ENCODE measurements around the gene AP2M1. TPM values are rescaled to one million over a fixed set of nuclear protein-coding genes. Genes with fewer than 3 reads are reported as not detected.

Gene AP2M1
- total and polyA plus RNA-seq, 2 donors (not counting 1 experiment from before 2014, with no cell fraction given) = 430 to 746 TPM

DNA sequence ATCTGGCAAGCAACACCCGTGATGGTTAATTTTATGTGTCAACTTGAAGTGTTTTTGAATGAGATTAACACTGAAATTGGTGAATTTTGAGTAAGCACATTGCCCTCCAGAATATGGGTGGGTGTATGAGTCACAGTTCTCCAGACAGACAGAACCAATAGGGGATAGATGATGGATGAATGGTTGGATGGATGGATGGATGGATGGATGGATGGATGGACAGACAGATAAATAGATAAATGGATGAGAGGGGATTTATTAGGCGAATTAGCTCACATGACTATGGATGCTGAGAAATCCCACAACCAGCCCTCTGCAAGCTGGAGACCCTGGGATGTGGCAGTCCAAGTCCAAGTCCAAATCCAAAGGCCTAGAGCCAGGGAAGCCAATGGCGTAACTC, 49.3 kb downstream of the AP2M1 start:
- H3K9ac ChIP-seq (ENCODE audit: insufficient read depth, low read length) = no peak overlapping the region
- no peak for DNase-seq (ENCODE audit: low read depth in 2 of 2)
- H3K27me3 ChIP-seq (ENCODE audit: control insufficient read depth, insufficient read depth, low read length) = peaks cover 13% of the 10 kb centered on the region
- H2AFZ ChIP-seq (ENCODE audit: low read length) = no peak overlapping the region
- H3K79me2 ChIP-seq (ENCODE audit: control insufficient read depth, insufficient read depth, low read length) = no peaks in the 10 kb centered on the region
- H3K36me3 ChIP-seq (ENCODE audit: control insufficient read depth, insufficient read depth, low read length) = no peaks in the 10 kb centered on the region
- no peak overlapping the region for H3K4me3 ChIP-seq (replicated peaks in 1 of 4; ENCODE audit: control extremely low read depth in 1 of 4, insufficient read depth in 1 of 4, low read depth in 3 of 4, low read length in 4 of 4)
- H3K4me2 ChIP-seq (ENCODE audit: extremely low read depth, insufficient read depth, low read length) = no peak overlapping the region
- no peaks in the 10 kb centered on the region for H4K20me1 ChIP-seq (ENCODE audit: control insufficient read depth, extremely low read depth, insufficient read depth, low read length)
- H3K4me1 ChIP-seq (ENCODE audit: control insufficient read depth, extremely low read depth, insufficient read depth, low read length) = no peaks in the 10 kb centered on the region
- H3K9me3 ChIP-seq (ENCODE audit: control insufficient read depth, insufficient read depth, low read depth, low read length) = no peaks in the 10 kb centered on the region
- no peak for TF ChIP-seq EZH2 (IDR thresholded peaks at IDR 0.05; ENCODE audit: low read length, missing control alignments)
- TF ChIP-seq, protein P1, sequence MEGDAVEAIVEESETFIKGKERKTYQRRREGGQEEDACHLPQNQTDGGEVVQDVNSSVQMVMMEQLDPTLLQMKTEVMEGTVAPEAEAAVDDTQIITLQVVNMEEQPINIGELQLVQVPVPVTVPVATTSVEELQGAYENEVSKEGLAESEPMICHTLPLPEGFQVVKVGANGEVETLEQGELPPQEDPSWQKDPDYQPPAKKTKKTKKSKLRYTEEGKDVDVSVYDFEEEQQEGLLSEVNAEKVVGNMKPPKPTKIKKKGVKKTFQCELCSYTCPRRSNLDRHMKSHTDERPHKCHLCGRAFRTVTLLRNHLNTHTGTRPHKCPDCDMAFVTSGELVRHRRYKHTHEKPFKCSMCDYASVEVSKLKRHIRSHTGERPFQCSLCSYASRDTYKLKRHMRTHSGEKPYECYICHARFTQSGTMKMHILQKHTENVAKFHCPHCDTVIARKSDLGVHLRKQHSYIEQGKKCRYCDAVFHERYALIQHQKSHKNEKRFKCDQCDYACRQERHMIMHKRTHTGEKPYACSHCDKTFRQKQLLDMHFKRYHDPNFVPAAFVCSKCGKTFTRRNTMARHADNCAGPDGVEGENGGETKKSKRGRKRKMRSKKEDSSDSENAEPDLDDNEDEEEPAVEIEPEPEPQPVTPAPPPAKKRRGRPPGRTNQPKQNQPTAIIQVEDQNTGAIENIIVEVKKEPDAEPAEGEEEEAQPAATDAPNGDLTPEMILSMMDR (conservative IDR thresholded peaks at IDR 0.05 in 1 of 2, IDR thresholded peaks at IDR 0.05 in 1 of 2; ENCODE audit: low read depth in 1 of 2, low read length in 2 of 2) = no peak
- H3K27ac ChIP-seq (ENCODE audit: insufficient read depth, low read length) = no peak overlapping the region

DNA sequence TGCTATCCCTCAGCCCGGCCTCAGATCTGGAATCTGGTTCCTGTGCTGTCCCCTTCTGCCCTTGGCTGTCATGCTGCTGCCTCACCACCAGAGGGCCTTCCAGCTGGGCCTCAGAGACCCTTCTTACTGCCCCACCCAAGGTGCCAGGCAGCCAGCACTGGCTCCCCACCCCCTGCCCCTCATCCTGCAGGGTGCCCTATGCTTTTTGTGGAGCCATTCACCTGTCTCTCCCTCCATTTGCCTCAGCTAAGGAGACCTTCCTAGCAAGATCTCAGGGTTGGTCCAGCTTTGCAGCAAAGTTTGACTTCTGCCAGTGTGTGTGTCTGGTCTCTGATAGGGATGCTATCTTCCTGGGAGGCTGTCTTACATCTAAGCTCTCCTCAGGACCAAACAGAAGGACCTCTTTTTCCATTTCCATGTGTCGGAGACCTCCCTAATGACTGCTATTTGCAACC, 52.9 kb downstream of the AP2M1 start:
- no peak for TF ChIP-seq EZH2 (IDR thresholded peaks at IDR 0.05; ENCODE audit: low read length, missing control alignments)
- TF ChIP-seq, protein P1 (conservative IDR thresholded peaks at IDR 0.05 in 1 of 2, IDR thresholded peaks at IDR 0.05 in 1 of 2; ENCODE audit: low read depth in 1 of 2, low read length in 2 of 2) = peak; percentile 74 to 90
- DNase-seq (ENCODE audit: low read depth in 2 of 2) = peak in 1 of 2 donors; percentile 17
- peaks cover 45% of the 10 kb centered on the region for H3K27me3 ChIP-seq (ENCODE audit: control insufficient read depth, insufficient read depth, low read length)
- no peaks in the 10 kb centered on the region for H3K36me3 ChIP-seq (ENCODE audit: control insufficient read depth, insufficient read depth, low read length)
- H3K4me1 ChIP-seq (ENCODE audit: control insufficient read depth, extremely low read depth, insufficient read depth, low read length) = peaks cover 3% of the 10 kb centered on the region
- no peak overlapping the region for H3K27ac ChIP-seq (ENCODE audit: insufficient read depth, low read length)
- no peak overlapping the region for H3K4me3 ChIP-seq (replicated peaks in 1 of 4; ENCODE audit: control extremely low read depth in 1 of 4, insufficient read depth in 1 of 4, low read depth in 3 of 4, low read length in 4 of 4)
- no peaks in the 10 kb centered on the region for H4K20me1 ChIP-seq (ENCODE audit: control insufficient read depth, extremely low read depth, insufficient read depth, low read length)
- H3K9ac ChIP-seq (ENCODE audit: insufficient read depth, low read length) = no peak overlapping the region
- H3K4me2 ChIP-seq (ENCODE audit: extremely low read depth, insufficient read depth, low read length) = no peak overlapping the region
- no peaks in the 10 kb centered on the region for H3K9me3 ChIP-seq (ENCODE audit: control insufficient read depth, insufficient read depth, low read depth, low read length)
- H2AFZ ChIP-seq (ENCODE audit: low read length) = no peak overlapping the region
- no peaks in the 10 kb centered on the region for H3K79me2 ChIP-seq (ENCODE audit: control insufficient read depth, insufficient read depth, low read length)

- TF ChIP-seq, protein P1 (conservative IDR thresholded peaks at IDR 0.05 in 1 of 2, IDR thresholded peaks at IDR 0.05 in 1 of 2; ENCODE audit: low read depth in 1 of 2, low read length in 2 of 2) = no peak
- TF ChIP-seq EZH2 (IDR thresholded peaks at IDR 0.05; ENCODE audit: low read length, missing control alignments) = peak; percentile 81
- H3K9me3 ChIP-seq (ENCODE audit: control insufficient read depth, insufficient read depth, low read depth, low read length) = no peaks in the 10 kb centered on the region
- no peak overlapping the region for H3K4me3 ChIP-seq (replicated peaks in 1 of 4; ENCODE audit: control extremely low read depth in 1 of 4, insufficient read depth in 1 of 4, low read depth in 3 of 4, low read length in 4 of 4)
- peaks cover 3% of the 10 kb centered on the region for H3K4me1 ChIP-seq (ENCODE audit: control insufficient read depth, extremely low read depth, insufficient read depth, low read length)
- H3K27me3 ChIP-seq (ENCODE audit: control insufficient read depth, insufficient read depth, low read length) = peaks cover 49% of the 10 kb centered on the region
- no peak overlapping the region for H3K4me2 ChIP-seq (ENCODE audit: extremely low read depth, insufficient read depth, low read length)
- no peaks in the 10 kb centered on the region for H3K36me3 ChIP-seq (ENCODE audit: control insufficient read depth, insufficient read depth, low read length)
- H3K79me2 ChIP-seq (ENCODE audit: control insufficient read depth, insufficient read depth, low read length) = no peaks in the 10 kb centered on the region
- H2AFZ ChIP-seq (ENCODE audit: low read length) = no peak overlapping the region
- no peak overlapping the region for H3K9ac ChIP-seq (ENCODE audit: insufficient read depth, low read length)
- no peaks in the 10 kb centered on the region for H4K20me1 ChIP-seq (ENCODE audit: control insufficient read depth, extremely low read depth, insufficient read depth, low read length)
- no peak overlapping the region for H3K27ac ChIP-seq (ENCODE audit: insufficient read depth, low read length)
- DNase-seq (ENCODE audit: low read depth in 2 of 2) = no peak
Measured at GRCh38 chr3:184228376-184229137, 53.9 kb downstream of the AP2M1 start.
